ENCODE data around the gene SNCAIP.

DNA sequence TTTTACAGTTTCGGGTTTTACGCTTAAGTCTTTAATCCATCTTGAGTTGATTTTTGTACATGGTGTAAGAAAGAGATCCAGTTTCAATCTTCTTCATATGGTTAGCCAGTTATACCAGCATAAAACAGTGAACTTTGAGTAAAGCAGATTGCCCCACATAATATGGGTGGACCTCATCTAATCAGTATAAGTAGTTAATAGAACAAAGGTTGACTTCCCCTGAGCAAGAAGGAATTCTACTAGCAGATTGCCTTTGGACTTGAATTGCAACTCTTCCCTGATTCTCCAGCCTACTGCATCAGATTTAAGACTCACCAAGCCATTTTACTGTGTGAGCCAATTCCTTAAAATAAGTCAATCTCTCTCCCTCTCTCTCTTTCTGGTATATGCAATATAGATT, 173.2 kb downstream of the SNCAIP start:
- TF ChIP-seq CTCF (IDR thresholded peaks at IDR 0.05) (no peak), POLR2A (IDR thresholded peaks at IDR 0.05) (no peak)
